Retinal pigment epithelial cell (primary cell): ENCODE results near the gene ATP5PF.
"Not testable (repeated sequence)": the region's sequence is repeated elsewhere in the genome, so short reads cannot be mapped to it uniquely, and the experiment has no call there.

ENCODE experiments used
- DNase-seq: peaks from one replicate; pipeline ENCODE4 v3.0.0-alpha.2; 2010; ENCODE audit warnings: low read depth
- H3K4me3 ChIP-seq: 2 replicates; pipeline ENCODE4 v1.5.1; 2011; ENCODE audit warnings: mild to moderate bottlenecking, low read length, control low read depth, moderate library complexity
- CTCF ChIP-seq: conservative IDR thresholded peaks from 2 replicates; pipeline ENCODE4 v1.5.1; 2011; ENCODE audit warnings: low read depth, low read length, control low read depth, inconsistent platforms

Gene ATP5PF

GRCh38 chr21:25701529-25701928 lies 33.2 kb downstream of the ATP5PF start:
- TF ChIP-seq CTCF, result no peak
- DNase-seq, result no peak
- no peak overlapping the region for H3K4me3 ChIP-seq

- DNase-seq, result no peak
- no peak for TF ChIP-seq CTCF
- H3K4me3 ChIP-seq, result no peak overlapping the region
These were observed 34.0 kb downstream of the ATP5PF start for GRCh38 chr21:25700741-25701140.

- DNase-seq, H3K4me3 ChIP-seq: not testable (repeated sequence)
These were observed 39.2 kb downstream of the ATP5PF start for GRCh38 chr21:25695461-25695860.

GRCh38 chr21:25691976-25692375 lies 42.7 kb downstream of the ATP5PF start:
- H3K4me3 ChIP-seq, result no peak overlapping the region
- no peak for DNase-seq
- no peak for TF ChIP-seq CTCF

GRCh38 chr21:25689226-25689625 lies 45.5 kb downstream of the ATP5PF start:
- no peak overlapping the region for H3K4me3 ChIP-seq
- no peak for DNase-seq
- no peak for TF ChIP-seq CTCF

GRCh38 chr21:25688275-25689155 lies 46.2 kb downstream of the ATP5PF start:
- no peak overlapping the region for H3K4me3 ChIP-seq
- DNase-seq, result no peak
- TF ChIP-seq CTCF, result no peak

GRCh38 chr21:25687787-25688186 lies 46.9 kb downstream of the ATP5PF start:
- no peak for DNase-seq
- no peak for TF ChIP-seq CTCF
- no peak overlapping the region for H3K4me3 ChIP-seq
